Activated CD8-positive, alpha-beta memory T cell treated with anti-CD3 and anti-CD28 coated beads for 36 hours (primary cell): ENCODE measurements around the gene SATB1. TPM values are rescaled to one million over a fixed set of nuclear protein-coding genes. Genes with fewer than 3 reads are reported as not detected.

Source experiments
- CTCF ChIA-PET: fragments of 350-600 bp; sonication (Branson Sonifier 250); formaldehyde crosslinking; loops from one replicate; lab custom pipeline; 2021; ENCODE audit warnings: antibody characterized with exemption; lab: Charles Lee
- POLR2A ChIA-PET: fragments of 350-600 bp; sonication (Branson Sonifier 250); formaldehyde crosslinking; loops from one replicate; lab custom pipeline; 2021; ENCODE audit warnings: antibody characterized with exemption; lab: Charles Lee
- total RNA-seq, 2 experiments: library from RNA; stranded (reverse); gene quantifications; one replicate each; pipeline ENCODE4 v1.2.3, GENCODE V29; 2021

SATB1 gene
- total RNA-seq, 2 experiments from 2014 or later, result 159 to 172 TPM

DNA sequence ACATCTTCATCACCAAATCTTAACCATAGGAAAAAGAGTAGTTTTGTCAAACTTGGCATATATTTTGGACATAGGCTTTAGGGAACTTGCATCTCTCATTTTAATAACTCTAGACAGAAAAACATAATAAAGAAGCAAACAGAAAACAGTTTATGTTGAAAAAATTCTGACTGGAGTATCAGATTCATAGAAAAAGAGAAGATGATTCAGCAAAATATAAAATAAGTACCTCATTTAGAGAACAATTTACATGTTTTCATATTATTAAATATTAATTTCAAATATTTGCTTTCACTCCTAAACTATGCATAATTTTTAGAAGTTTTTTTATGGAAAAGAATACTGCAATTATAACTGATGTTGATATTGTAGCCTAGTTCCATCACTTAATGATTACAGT, 12.5 kb downstream of the SATB1 start:
- ChIA-PET POLR2A (interaction anchor here (1.3 kb wide), 1 partner anchor 11 kb away, joined by 3 read pairs; no protein-coding TSS in a partner anchor), CTCF (no interaction called here)

GRCh38 chr3:18411541-18411940, 13.6 kb downstream of the SATB1 start:
- CTCF ChIA-PET, result no interaction called here
- POLR2A ChIA-PET, result no interaction called here

- POLR2A ChIA-PET, result no interaction called here
- CTCF ChIA-PET, result no interaction called here
Observed at GRCh38 chr3:18410205-18410604, 14.9 kb downstream of the SATB1 start.

GRCh38 chr3:18409266-18409665, 15.9 kb downstream of the SATB1 start:
- POLR2A ChIA-PET, result no interaction called here
- CTCF ChIA-PET, result no interaction called here

- CTCF ChIA-PET, result no interaction called here
- POLR2A ChIA-PET, result no interaction called here
Observed at GRCh38 chr3:18405141-18405540, 20.0 kb downstream of the SATB1 start.

- ChIA-PET CTCF (no interaction called here), POLR2A (no interaction called here)
Observed at GRCh38 chr3:18403061-18403460, 22.1 kb downstream of the SATB1 start.

DNA sequence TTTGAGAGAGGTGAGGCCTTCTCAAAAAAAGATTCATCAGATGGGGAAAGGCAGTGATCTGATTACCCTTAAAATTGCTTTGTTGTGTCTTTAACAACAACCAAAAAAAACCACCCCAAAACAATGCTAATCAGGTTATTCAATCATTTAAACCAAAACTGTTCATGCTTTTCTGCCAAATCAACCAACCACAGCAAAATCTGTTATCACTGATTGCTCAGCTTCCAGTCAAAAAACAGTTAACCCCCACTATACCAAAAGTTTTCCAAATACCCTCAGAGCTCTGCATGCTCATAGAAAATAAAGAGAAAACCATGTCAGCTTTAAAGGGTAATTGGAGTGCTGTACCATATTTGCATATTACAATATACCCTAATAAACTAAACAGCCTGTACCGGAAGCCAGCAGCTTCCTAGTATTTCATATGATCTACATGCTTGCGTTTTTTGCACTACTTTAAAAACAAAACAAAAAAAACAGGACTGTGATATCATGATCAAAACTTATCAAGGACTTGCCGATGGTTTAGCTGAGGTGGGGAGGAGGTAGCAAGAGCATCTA, 22.8 kb downstream of the SATB1 start:
- ChIA-PET CTCF (no interaction called here), POLR2A (no interaction called here)

GRCh38 chr3:18401300-18401961, 23.7 kb downstream of the SATB1 start:
- ChIA-PET POLR2A (no interaction called here), CTCF (interaction anchor here (0.6 kb wide), 1 partner anchor 12 kb away, joined by 4 read pairs; no protein-coding TSS in a partner anchor)

GRCh38 chr3:18398448-18398847, 26.7 kb downstream of the SATB1 start:
- ChIA-PET POLR2A (no interaction called here), CTCF (no interaction called here)

DNA sequence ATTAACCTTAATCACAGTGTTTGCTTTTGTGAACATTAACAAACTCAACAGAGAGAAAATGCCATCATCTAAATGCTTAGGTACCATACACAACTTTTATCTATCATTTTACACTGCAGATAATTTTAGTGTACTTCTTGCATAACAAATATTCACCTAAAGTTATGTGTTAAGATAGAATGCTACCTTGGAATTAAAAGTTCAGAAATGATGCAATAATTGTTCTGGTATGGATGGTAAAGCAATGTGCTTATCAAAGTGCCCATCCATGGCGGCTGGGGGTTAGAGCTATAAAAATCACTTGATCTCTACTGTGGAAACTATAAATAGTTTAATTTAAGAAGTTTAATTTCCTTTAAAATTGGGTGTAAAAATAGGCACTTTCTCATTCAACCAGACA, 28.7 kb downstream of the SATB1 start:
- ChIA-PET CTCF (no interaction called here), POLR2A (no interaction called here)

- ChIA-PET CTCF (no interaction called here), POLR2A (interaction anchor here (0.6 to 0.9 kb wide), 2 partner anchors 44 to 403 kb away, joined by 3 read pairs; no protein-coding TSS in a partner anchor)
Observed at GRCh38 chr3:18394384-18394995, 30.6 kb downstream of the SATB1 start.

DNA sequence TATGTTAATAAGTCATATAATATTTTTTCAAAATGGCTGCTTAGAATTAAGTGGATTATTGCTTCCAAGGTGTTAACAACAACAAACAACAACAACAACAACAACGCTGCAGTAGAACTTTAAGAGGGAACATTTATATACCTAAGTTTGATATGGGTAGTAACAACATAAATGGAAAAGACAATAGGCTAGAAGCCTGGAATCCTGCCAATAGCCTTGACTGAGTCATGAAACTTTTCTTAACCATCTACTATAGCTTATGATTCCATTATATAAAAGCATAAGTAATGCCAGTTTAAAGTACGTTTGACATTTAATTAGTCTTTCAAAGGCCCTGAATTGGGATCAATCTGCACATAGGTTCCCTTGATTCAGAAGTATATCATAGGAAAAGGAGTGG, 31.2 kb downstream of the SATB1 start:
- POLR2A ChIA-PET, result interaction anchor here (0.9 kb wide), 1 partner anchor 44 kb away, joined by 3 read pairs; no protein-coding TSS in a partner anchor
- CTCF ChIA-PET, result interaction anchor here (1.2 kb wide), 1 partner anchor 166 kb away, joined by 3 read pairs; no protein-coding TSS in a partner anchor

GRCh38 chr3:18390024-18390660, 35.0 kb downstream of the SATB1 start:
- CTCF ChIA-PET, result interaction anchor here (1.2 kb wide), 1 partner anchor 11 kb away, joined by 4 read pairs; no protein-coding TSS in a partner anchor

GRCh38 chr3:18389108-18389733, 35.9 kb downstream of the SATB1 start:
- POLR2A ChIA-PET, result interaction anchor here (0.6 kb wide), 1 partner anchor 1547 kb away, joined by 3 read pairs; no protein-coding TSS in a partner anchor
- CTCF ChIA-PET, result interaction anchor here (0.7 to 1.2 kb wide), 4 partner anchors 12 to 937 kb away, joined by 3 to 4 read pairs (median 4); no protein-coding TSS in a partner anchor

More at GRCh38 chr3:18390024-18390660, 35.0 kb downstream of the SATB1 start:
- POLR2A ChIA-PET, result no interaction called here

GRCh38 chr3:18386274-18386890, 38.8 kb downstream of the SATB1 start:
- CTCF ChIA-PET, result no interaction called here
- POLR2A ChIA-PET, result no interaction called here

DNA sequence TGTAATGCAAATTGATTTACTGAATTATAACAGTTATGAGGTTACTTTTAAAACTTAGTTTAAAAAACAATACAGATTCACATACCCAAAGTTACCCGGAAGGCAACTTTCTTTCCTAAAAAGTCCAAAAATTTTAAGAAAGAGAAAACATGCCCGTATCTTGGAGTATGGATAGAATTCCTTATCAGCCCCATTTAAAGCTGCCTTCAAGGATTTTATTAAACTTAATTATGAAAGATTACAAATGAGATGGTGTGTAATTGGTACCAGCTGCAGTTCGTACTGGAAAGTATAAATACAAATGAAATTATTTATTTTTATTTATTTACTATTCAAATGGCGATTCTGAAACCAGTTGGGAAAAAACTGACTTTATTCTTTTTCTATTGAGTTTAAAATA, 39.4 kb downstream of the SATB1 start:
- CTCF ChIA-PET, result no interaction called here
- POLR2A ChIA-PET, result no interaction called here

DNA sequence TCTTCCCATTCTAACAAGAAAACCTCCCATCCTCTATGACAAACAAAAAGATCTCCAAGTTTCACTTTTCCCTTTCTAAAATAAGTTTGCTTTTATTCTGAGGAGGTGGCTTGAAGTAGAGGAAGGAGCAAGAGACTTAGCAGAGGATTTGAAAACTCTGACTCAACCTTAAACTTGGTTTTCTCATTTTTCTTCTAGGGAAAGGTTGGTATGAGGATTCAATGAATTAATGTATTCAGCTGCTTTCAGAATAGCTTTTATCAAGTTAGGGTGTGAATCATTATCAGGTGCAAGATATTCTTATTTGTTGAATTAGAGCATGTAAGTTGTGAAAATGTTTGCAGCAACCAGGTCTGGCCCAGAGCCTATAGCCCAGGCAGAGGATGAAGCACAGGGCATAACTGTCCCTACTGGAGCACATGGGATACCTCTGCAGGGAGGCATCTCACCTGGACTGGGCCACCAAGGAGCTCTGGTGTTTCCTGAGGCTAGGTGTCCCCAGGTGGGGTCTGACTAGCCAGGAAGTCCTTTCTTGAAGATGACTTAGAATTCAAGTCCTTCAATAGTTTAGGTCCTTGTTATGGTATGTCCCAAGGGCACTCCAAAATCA, 42.3 kb downstream of the SATB1 start:
- ChIA-PET POLR2A (no interaction called here), CTCF (no interaction called here)

DNA sequence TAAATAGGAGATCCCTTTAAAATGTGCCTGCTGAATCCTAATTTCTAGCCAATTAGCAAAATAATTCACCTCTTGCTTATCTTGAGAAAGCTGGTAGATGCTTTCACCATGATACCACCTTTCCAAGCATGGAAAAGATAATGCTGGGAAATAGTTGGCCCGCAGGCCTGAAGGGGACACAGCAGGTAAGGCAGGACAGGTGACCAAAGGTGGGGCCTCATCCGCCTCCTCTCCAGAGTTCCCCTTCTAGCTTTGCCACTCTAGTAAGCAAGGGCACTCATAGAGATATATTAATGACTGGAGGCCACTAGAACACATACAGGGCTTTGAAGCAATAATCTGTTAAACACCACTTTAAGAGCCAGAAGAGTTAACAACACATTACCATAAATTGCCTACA, 45.5 kb downstream of the SATB1 start:
- ChIA-PET POLR2A (no interaction called here), CTCF (no interaction called here)

DNA sequence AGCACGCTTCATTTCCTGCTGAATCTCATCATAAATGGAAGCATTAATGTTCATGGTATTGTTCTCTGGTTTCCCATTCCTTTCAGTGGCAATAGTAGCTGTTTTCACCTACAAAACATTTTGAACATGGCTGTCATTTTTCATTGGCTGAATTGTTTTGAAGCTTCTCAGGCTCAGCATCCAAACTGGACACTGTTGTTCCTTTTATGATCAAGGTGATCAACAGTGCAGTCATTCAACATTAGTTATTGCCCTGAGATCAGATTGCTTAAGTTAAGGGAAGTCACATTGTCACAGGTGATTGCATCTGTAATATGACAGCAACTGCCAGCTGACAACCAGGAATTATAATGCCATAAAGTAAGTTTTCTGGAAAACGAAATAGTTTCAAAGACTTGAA, 46.9 kb downstream of the SATB1 start:
- ChIA-PET CTCF (no interaction called here), POLR2A (no interaction called here)
